ENCODE measurements around the gene AKAP7.

AKAP7 gene

DNA sequence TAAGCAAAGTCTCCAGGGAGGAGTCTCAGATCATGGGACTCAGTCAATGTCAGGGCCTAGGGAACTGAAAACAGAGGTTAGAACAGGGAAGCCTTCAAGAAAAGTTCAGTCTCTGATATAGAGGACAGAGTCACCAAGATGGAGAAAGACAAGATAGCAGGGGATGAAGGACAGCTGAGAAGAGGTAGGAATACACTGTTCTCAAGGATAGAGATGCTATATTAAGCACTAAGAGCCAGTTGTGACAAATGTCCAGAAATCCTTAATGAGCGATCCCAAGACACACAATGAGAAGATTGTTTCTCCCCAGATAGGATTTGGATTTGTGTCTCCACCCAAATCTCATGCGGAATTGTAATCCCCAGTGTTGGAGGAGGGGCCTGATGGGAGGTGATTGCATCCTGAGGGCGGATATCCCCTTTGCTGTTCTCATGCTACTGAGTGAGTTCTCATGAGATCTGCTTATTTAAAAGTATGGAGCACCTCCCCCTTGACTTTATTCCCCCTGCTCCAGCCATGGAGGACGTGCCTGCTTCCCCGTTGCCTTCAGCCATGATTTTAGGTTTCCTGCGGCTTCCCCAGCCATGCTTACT, 168.2 kb downstream of the AKAP7 start:
- no peaks in the 10 kb centered on the region for H3K27me3 ChIP-seq (ENCODE audit: low read length)
- TF ChIP-seq EZH2phosphoT487 (conservative IDR thresholded peaks at IDR 0.05; ENCODE audit: low read length) = no peak
- TF ChIP-seq, protein P1, sequence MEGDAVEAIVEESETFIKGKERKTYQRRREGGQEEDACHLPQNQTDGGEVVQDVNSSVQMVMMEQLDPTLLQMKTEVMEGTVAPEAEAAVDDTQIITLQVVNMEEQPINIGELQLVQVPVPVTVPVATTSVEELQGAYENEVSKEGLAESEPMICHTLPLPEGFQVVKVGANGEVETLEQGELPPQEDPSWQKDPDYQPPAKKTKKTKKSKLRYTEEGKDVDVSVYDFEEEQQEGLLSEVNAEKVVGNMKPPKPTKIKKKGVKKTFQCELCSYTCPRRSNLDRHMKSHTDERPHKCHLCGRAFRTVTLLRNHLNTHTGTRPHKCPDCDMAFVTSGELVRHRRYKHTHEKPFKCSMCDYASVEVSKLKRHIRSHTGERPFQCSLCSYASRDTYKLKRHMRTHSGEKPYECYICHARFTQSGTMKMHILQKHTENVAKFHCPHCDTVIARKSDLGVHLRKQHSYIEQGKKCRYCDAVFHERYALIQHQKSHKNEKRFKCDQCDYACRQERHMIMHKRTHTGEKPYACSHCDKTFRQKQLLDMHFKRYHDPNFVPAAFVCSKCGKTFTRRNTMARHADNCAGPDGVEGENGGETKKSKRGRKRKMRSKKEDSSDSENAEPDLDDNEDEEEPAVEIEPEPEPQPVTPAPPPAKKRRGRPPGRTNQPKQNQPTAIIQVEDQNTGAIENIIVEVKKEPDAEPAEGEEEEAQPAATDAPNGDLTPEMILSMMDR (IDR thresholded peaks at IDR 0.05; ENCODE audit: insufficient read depth, low read length, poor library complexity, severe bottlenecking) = no peak
- no peak overlapping the region for H3K27ac ChIP-seq (ENCODE audit: low read depth, low read length)
- H3K4me2 ChIP-seq (ENCODE audit: low read depth, low read length, poor library complexity, severe bottlenecking) = no peak overlapping the region
- no peak overlapping the region for H3K9ac ChIP-seq (ENCODE audit: low read length)
- H3F3A ChIP-seq (ENCODE audit: insufficient read depth) = no peaks in the 10 kb centered on the region
- no peaks in the 10 kb centered on the region for H3K36me3 ChIP-seq (ENCODE audit: low read length)
- no peaks in the 10 kb centered on the region for H3K79me2 ChIP-seq (ENCODE audit: insufficient read depth, low read length)
- no peaks in the 10 kb centered on the region for H3K9me2 ChIP-seq (replicated peaks; ENCODE audit: insufficient read depth, low read length)
- H3K4me3 ChIP-seq (ENCODE audit: insufficient read depth, low read length, poor library complexity, severe bottlenecking) = no peak overlapping the region
- H2AFZ ChIP-seq (ENCODE audit: low read depth, low read length, severe bottlenecking) = no peak overlapping the region
- H4K20me1 ChIP-seq (ENCODE audit: low read depth, low read length) = no peaks in the 10 kb centered on the region
- H3K9me3 ChIP-seq (ENCODE audit: insufficient read depth, low read length) = no peaks in the 10 kb centered on the region

GRCh38 chr6:131305037-131305850, 170.0 kb downstream of the AKAP7 start:
- no peaks in the 10 kb centered on the region for H3K27me3 ChIP-seq (ENCODE audit: low read length)
- H4K20me1 ChIP-seq (ENCODE audit: low read depth, low read length) = no peaks in the 10 kb centered on the region
- no peaks in the 10 kb centered on the region for H3K9me2 ChIP-seq (replicated peaks; ENCODE audit: insufficient read depth, low read length)
- H3K79me2 ChIP-seq (ENCODE audit: insufficient read depth, low read length) = no peaks in the 10 kb centered on the region
- H3K4me2 ChIP-seq (ENCODE audit: low read depth, low read length, poor library complexity, severe bottlenecking) = no peak overlapping the region
- no peak overlapping the region for H3K4me3 ChIP-seq (ENCODE audit: insufficient read depth, low read length, poor library complexity, severe bottlenecking)
- no peaks in the 10 kb centered on the region for H3K36me3 ChIP-seq (ENCODE audit: low read length)
- no peak overlapping the region for H3K9ac ChIP-seq (ENCODE audit: low read length)
- TF ChIP-seq EZH2phosphoT487 (conservative IDR thresholded peaks at IDR 0.05; ENCODE audit: low read length) = no peak
- TF ChIP-seq, protein P1 (IDR thresholded peaks at IDR 0.05; ENCODE audit: insufficient read depth, low read length, poor library complexity, severe bottlenecking) = no peak
- no peaks in the 10 kb centered on the region for H3F3A ChIP-seq (ENCODE audit: insufficient read depth)
- no peak overlapping the region for H2AFZ ChIP-seq (ENCODE audit: low read depth, low read length, severe bottlenecking)
- no peaks in the 10 kb centered on the region for H3K9me3 ChIP-seq (ENCODE audit: insufficient read depth, low read length)
- no peak overlapping the region for H3K27ac ChIP-seq (ENCODE audit: low read depth, low read length)

- no peak overlapping the region for H3K4me2 ChIP-seq (ENCODE audit: low read depth, low read length, poor library complexity, severe bottlenecking)
- no peak for TF ChIP-seq EZH2phosphoT487 (conservative IDR thresholded peaks at IDR 0.05; ENCODE audit: low read length)
- TF ChIP-seq, protein P1 (IDR thresholded peaks at IDR 0.05; ENCODE audit: insufficient read depth, low read length, poor library complexity, severe bottlenecking) = no peak
- no peak overlapping the region for H3K27ac ChIP-seq (ENCODE audit: low read depth, low read length)
- H3K79me2 ChIP-seq (ENCODE audit: insufficient read depth, low read length) = no peaks in the 10 kb centered on the region
- H3K9me3 ChIP-seq (ENCODE audit: insufficient read depth, low read length) = no peaks in the 10 kb centered on the region
- no peaks in the 10 kb centered on the region for H3K36me3 ChIP-seq (ENCODE audit: low read length)
- no peak overlapping the region for H3K9ac ChIP-seq (ENCODE audit: low read length)
- H2AFZ ChIP-seq (ENCODE audit: low read depth, low read length, severe bottlenecking) = no peak overlapping the region
- H3K27me3 ChIP-seq (ENCODE audit: low read length) = no peaks in the 10 kb centered on the region
- H4K20me1 ChIP-seq (ENCODE audit: low read depth, low read length) = no peaks in the 10 kb centered on the region
- no peaks in the 10 kb centered on the region for H3K9me2 ChIP-seq (replicated peaks; ENCODE audit: insufficient read depth, low read length)
- H3K4me3 ChIP-seq (ENCODE audit: insufficient read depth, low read length, poor library complexity, severe bottlenecking) = no peak overlapping the region
- H3F3A ChIP-seq (ENCODE audit: insufficient read depth) = no peaks in the 10 kb centered on the region
Observed at GRCh38 chr6:131309437-131309836, 174.2 kb downstream of the AKAP7 start.

All from SU-DHL-6 (cell line).